ENCODE data around the gene RUNX1. TPM values are rescaled to one million over a fixed set of nuclear protein-coding genes. Genes with fewer than 3 reads are reported as not detected.

The RUNX1 gene
- total and polyA plus RNA-seq, 2 donors = 18.5 to 29.6 TPM

- Histone ChIP-seq H3K4me1 (ENCODE audit: control insufficient read depth in 2 of 2, insufficient read depth in 2 of 2, low read length in 2 of 2) (peaks cover 0 to 8% of the 10 kb centered on the region in 2 donors), H3K9me3 (ENCODE audit: control insufficient read depth in 2 of 2, insufficient read depth in 1 of 2, low read length in 1 of 2) (no peaks in the 10 kb centered on the region), H3K27me3 (ENCODE audit: control insufficient read depth in 2 of 2, insufficient read depth in 1 of 2, low read length in 1 of 2) (no peaks in the 10 kb centered on the region), H3K4me3 (ENCODE audit: low read length in 2 of 2) (no peak overlapping the region), H3K27ac (ENCODE audit: low read depth in 1 of 2, low read length in 1 of 2) (peak overlapping the region; percentile 47 to 61), H3K36me3 (ENCODE audit: control insufficient read depth in 2 of 2, insufficient read depth in 2 of 2, low read length in 1 of 2) (peaks cover 91 to 95% of the 10 kb centered on the region in 2 donors)
- DNase-seq (ENCODE audit: low read depth in 6 of 9, low spot score in 9 of 9) = no peak
- WGBS = 91% methylated on average over 16 of the region's 16 CpGs
These were observed 231.1 kb downstream of the RUNX1 start for GRCh38 chr21:34817821-34818661.

DNA sequence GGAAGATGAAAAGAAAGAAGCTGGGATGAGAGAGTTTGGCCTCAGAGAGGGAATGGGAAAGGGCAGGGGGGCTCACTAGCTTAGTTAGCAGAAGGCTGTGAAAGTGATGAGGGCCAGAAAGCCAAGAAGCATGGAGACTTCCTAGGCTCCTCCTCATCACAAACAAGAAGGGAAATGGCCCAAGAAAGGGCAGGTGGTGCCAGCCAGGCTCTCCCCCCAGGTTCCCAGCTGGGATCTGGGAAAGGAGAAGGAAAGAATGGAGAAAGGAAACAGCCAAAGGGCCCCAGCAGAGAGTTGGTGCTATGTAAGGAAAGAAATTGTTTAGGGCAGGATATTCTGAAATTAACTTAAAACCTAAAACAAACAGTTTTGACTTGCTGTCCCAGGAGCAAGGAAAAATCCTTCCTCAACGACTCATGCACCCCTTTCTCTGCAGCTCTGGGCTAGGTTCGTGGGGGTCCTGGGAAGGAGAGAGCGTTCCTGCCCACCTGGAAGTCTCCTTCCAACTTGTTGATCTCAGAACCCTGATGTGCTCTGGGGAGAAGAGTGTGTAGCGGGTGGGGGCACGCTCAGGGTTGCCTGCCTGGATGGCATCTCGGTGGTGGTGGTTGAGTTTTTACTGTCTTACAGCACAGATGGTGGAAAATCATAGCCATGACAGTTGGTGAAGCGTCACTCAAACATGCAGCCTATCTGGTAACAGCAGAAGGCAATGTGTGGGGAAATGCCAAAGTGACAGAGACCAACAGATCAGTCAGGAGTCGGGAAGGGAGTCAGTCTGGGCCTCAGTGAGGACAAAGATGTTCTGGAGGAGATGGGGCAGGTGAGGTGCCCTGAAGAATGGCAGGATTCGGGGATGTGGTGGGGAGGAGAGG lies 233.0 kb downstream of the RUNX1 start:
- H3K9me3 ChIP-seq (ENCODE audit: control insufficient read depth in 2 of 2, insufficient read depth in 1 of 2, low read length in 1 of 2) = no peaks in the 10 kb centered on the region
- H3K27me3 ChIP-seq (ENCODE audit: control insufficient read depth in 2 of 2, insufficient read depth in 1 of 2, low read length in 1 of 2) = no peaks in the 10 kb centered on the region
- H3K4me3 ChIP-seq (ENCODE audit: low read length in 2 of 2) = no peak overlapping the region
- DNase-seq (ENCODE audit: low read depth in 6 of 9, low spot score in 9 of 9) = no peak
- WGBS = 96% methylated on average over 9 of the region's 9 CpGs
- H3K4me1 ChIP-seq (ENCODE audit: control insufficient read depth in 2 of 2, insufficient read depth in 2 of 2, low read length in 2 of 2) = peaks cover 3 to 15% of the 10 kb centered on the region in 2 donors
- H3K36me3 ChIP-seq (ENCODE audit: control insufficient read depth in 2 of 2, insufficient read depth in 2 of 2, low read length in 1 of 2) = peaks cover 85 to 94% of the 10 kb centered on the region in 2 donors
- no peak overlapping the region for H3K27ac ChIP-seq (ENCODE audit: low read depth in 1 of 2, low read length in 1 of 2)

GRCh38 chr21:34814529-34814951 lies 234.6 kb downstream of the RUNX1 start:
- H3K36me3 ChIP-seq (ENCODE audit: control insufficient read depth in 2 of 2, insufficient read depth in 2 of 2, low read length in 1 of 2) = peaks cover 87 to 95% of the 10 kb centered on the region in 2 donors
- no peak overlapping the region for H3K27ac ChIP-seq (ENCODE audit: low read depth in 1 of 2, low read length in 1 of 2)
- WGBS = 96% methylated on average over 6 of the region's 6 CpGs
- no peaks in the 10 kb centered on the region for H3K27me3 ChIP-seq (ENCODE audit: control insufficient read depth in 2 of 2, insufficient read depth in 1 of 2, low read length in 1 of 2)
- no peaks in the 10 kb centered on the region for H3K9me3 ChIP-seq (ENCODE audit: control insufficient read depth in 2 of 2, insufficient read depth in 1 of 2, low read length in 1 of 2)
- peaks cover 3 to 29% of the 10 kb centered on the region in 2 donors for H3K4me1 ChIP-seq (ENCODE audit: control insufficient read depth in 2 of 2, insufficient read depth in 2 of 2, low read length in 2 of 2)
- DNase-seq (ENCODE audit: low read depth in 6 of 9, low spot score in 9 of 9) = no peak
- H3K4me3 ChIP-seq (ENCODE audit: low read length in 2 of 2) = no peak overlapping the region

DNA sequence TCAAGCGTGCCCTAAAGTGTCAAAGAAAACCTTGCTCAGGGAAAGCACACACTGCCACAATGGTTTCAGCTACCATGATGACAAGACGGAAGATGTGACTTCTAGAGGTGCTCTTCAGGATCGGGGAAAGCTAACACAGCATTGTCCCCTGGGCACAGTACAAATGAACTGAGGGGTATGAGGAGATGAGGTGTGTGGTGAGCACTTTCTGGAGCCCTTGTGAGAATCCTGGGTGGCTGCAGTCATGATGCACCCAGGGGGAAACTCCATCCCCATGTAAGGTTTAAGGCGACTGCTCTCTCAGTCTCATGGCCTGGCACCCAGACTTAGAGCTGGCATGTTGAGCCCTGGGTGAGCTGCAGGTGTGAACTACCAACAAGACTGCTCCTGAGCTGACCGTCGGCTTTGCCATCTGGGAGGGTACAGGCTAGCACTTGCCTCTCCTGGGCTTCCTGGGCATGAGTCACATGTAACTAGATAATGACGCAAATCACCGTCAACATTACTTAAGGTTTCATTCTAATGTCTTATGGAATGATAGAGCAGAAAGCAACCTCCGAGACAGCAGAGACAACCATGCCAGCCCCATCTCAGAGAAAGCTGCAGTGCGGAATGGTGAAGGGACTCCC lies 235.7 kb downstream of the RUNX1 start:
- WGBS = 95% methylated on average over 10 of the region's 10 CpGs
- H3K27me3 ChIP-seq (ENCODE audit: control insufficient read depth in 2 of 2, insufficient read depth in 1 of 2, low read length in 1 of 2) = no peaks in the 10 kb centered on the region
- no peak overlapping the region for H3K27ac ChIP-seq (ENCODE audit: low read depth in 1 of 2, low read length in 1 of 2)
- H3K4me1 ChIP-seq (ENCODE audit: control insufficient read depth in 2 of 2, insufficient read depth in 2 of 2, low read length in 2 of 2) = peaks cover 8 to 37% of the 10 kb centered on the region in 2 donors
- peaks cover 89 to 94% of the 10 kb centered on the region in 2 donors for H3K36me3 ChIP-seq (ENCODE audit: control insufficient read depth in 2 of 2, insufficient read depth in 2 of 2, low read length in 1 of 2)
- H3K9me3 ChIP-seq (ENCODE audit: control insufficient read depth in 2 of 2, insufficient read depth in 1 of 2, low read length in 1 of 2) = peaks cover 0 to 2% of the 10 kb centered on the region in 2 donors
- H3K4me3 ChIP-seq (ENCODE audit: low read length in 2 of 2) = no peak overlapping the region
- DNase-seq (ENCODE audit: low read depth in 6 of 9, low spot score in 9 of 9) = no peak

DNA sequence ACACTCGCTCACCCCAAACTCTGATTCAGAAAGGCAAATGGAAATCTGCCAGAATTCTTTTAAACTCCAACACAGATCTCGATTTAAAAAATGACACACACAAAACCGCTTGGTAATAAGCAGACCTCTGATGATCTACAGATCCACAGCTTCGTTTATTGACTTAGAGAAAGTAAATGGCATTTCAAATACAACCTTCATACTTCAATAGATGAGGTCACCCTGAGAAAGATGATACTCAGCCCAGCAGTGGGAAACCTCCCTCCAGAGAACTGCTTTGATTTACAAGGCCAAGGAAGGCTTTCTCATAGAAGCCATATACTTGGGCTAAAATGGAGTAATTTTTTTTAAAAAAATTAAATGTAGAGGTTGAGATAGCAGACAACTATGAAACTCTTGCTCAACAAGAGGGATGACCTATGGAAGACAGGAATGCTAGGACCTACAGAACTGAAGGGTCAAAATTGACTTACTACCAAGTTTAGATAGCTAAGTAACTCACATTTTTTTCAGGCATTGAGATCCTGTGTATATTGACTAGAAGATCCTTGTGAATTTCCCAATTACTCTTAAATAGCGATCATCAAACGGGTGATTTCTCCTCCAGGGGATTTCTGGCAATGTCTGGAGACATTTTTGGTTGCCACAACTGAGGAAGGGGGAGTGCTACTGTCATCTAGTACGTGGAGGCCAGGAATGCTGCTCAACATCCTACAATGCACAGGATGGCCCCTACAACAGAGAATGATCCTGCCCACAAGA lies 236.4 kb downstream of the RUNX1 start:
- H3K27ac ChIP-seq (ENCODE audit: low read depth in 1 of 2, low read length in 1 of 2) = no peak overlapping the region
- H3K27me3 ChIP-seq (ENCODE audit: control insufficient read depth in 2 of 2, insufficient read depth in 1 of 2, low read length in 1 of 2) = no peaks in the 10 kb centered on the region
- H3K4me1 ChIP-seq (ENCODE audit: control insufficient read depth in 2 of 2, insufficient read depth in 2 of 2, low read length in 2 of 2) = peaks cover 8 to 38% of the 10 kb centered on the region in 2 donors
- DNase-seq (ENCODE audit: low read depth in 6 of 9, low spot score in 9 of 9) = no peak
- H3K9me3 ChIP-seq (ENCODE audit: control insufficient read depth in 2 of 2, insufficient read depth in 1 of 2, low read length in 1 of 2) = peaks cover 0 to 8% of the 10 kb centered on the region in 2 donors
- peaks cover 90 to 94% of the 10 kb centered on the region in 2 donors for H3K36me3 ChIP-seq (ENCODE audit: control insufficient read depth in 2 of 2, insufficient read depth in 2 of 2, low read length in 1 of 2)
- H3K4me3 ChIP-seq (ENCODE audit: low read length in 2 of 2) = no peak overlapping the region
- 98% methylated on average over 7 of the region's 7 CpGs for WGBS

DNA sequence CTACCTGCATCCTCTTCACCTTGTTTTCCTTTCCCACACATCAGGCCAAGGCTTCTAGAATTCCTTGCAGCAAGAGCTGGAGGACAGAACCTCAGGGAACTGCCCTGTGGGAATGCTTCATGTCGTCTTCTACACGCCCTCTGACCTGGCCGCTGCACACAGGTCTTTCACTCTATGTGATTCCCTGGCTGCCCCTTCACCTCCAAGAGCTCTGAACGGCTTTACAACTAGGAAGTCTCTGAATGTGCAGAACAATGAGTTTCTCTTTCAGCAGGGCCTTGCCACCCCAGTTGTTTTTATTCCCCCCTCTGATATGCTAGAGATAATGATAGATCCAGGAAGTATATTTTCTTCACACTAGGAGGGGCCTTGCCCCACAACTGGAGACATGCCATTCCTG lies 237.7 kb downstream of the RUNX1 start:
- Histone ChIP-seq H3K4me1 (ENCODE audit: control insufficient read depth in 2 of 2, insufficient read depth in 2 of 2, low read length in 2 of 2) (peaks cover 8 to 38% of the 10 kb centered on the region in 2 donors), H3K9me3 (ENCODE audit: control insufficient read depth in 2 of 2, insufficient read depth in 1 of 2, low read length in 1 of 2) (peaks cover 0 to 11% of the 10 kb centered on the region in 2 donors), H3K27me3 (ENCODE audit: control insufficient read depth in 2 of 2, insufficient read depth in 1 of 2, low read length in 1 of 2) (no peaks in the 10 kb centered on the region), H3K4me3 (ENCODE audit: low read length in 2 of 2) (no peak overlapping the region), H3K27ac (ENCODE audit: low read depth in 1 of 2, low read length in 1 of 2) (no peak overlapping the region), H3K36me3 (ENCODE audit: control insufficient read depth in 2 of 2, insufficient read depth in 2 of 2, low read length in 1 of 2) (peaks cover 85 to 91% of the 10 kb centered on the region in 2 donors)
- WGBS = 96% methylated on average over 4 of the region's 4 CpGs
- DNase-seq (ENCODE audit: low read depth in 6 of 9, low spot score in 9 of 9) = no peak

DNA sequence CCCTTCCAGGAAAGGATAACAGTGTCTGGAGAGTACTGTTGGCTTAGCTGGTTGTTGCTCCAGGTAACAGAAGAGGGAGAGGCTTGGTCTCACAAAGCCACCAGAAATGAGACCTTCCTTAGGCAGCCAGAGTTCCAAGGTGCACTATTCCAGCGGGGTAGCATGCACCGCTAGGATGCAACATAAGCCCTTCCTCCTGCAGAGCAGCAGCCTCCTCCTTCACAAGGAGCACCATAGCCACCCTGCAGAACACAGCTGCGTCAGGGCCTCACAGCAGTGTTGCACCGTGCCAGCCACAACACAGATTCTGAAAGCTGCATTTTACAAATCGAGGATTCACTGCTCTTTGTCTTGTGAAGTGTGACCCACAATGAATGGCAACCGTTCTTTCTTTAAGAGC lies 238.3 kb downstream of the RUNX1 start:
- Histone ChIP-seq H3K36me3 (ENCODE audit: control insufficient read depth in 2 of 2, insufficient read depth in 2 of 2, low read length in 1 of 2) (peaks cover 79 to 86% of the 10 kb centered on the region in 2 donors), H3K4me3 (ENCODE audit: low read length in 2 of 2) (no peak overlapping the region), H3K9me3 (ENCODE audit: control insufficient read depth in 2 of 2, insufficient read depth in 1 of 2, low read length in 1 of 2) (peaks cover 0 to 11% of the 10 kb centered on the region in 2 donors), H3K27me3 (ENCODE audit: control insufficient read depth in 2 of 2, insufficient read depth in 1 of 2, low read length in 1 of 2) (no peaks in the 10 kb centered on the region), H3K4me1 (ENCODE audit: control insufficient read depth in 2 of 2, insufficient read depth in 2 of 2, low read length in 2 of 2) (peaks cover 8 to 36% of the 10 kb centered on the region in 2 donors), H3K27ac (ENCODE audit: low read depth in 1 of 2, low read length in 1 of 2) (no peak overlapping the region)
- 93% methylated on average over 6 of the region's 6 CpGs for WGBS
- no peak for DNase-seq (ENCODE audit: low read depth in 6 of 9, low spot score in 9 of 9)

DNA sequence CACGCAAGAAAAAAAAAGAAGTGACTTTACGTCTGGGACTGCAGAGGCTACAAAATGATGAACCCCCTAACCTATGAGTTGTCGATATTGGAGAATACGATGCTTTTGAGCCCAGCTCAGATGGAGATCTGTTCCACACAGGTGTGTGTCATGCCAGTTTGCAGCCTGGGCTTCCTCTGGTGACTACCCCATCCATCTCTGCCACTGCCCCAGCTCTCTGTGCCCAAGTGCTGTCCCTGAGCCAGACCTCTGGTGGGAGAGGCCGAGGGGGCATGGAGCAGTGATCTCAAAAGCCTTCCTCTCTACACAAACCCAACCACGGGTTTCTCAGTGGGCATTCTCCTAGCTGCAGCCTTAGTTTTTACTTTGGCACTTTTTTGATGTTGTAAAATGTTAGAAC lies 239.3 kb downstream of the RUNX1 start:
- H3K4me1 ChIP-seq (ENCODE audit: control insufficient read depth in 2 of 2, insufficient read depth in 2 of 2, low read length in 2 of 2) = peaks cover 8 to 35% of the 10 kb centered on the region in 2 donors
- DNase-seq (ENCODE audit: low read depth in 6 of 9, low spot score in 9 of 9) = no peak
- peaks cover 0 to 11% of the 10 kb centered on the region in 2 donors for H3K9me3 ChIP-seq (ENCODE audit: control insufficient read depth in 2 of 2, insufficient read depth in 1 of 2, low read length in 1 of 2)
- H3K36me3 ChIP-seq (ENCODE audit: control insufficient read depth in 2 of 2, insufficient read depth in 2 of 2, low read length in 1 of 2) = peaks cover 70 to 80% of the 10 kb centered on the region in 2 donors
- H3K4me3 ChIP-seq (ENCODE audit: low read length in 2 of 2) = no peak overlapping the region
- no peaks in the 10 kb centered on the region for H3K27me3 ChIP-seq (ENCODE audit: control insufficient read depth in 2 of 2, insufficient read depth in 1 of 2, low read length in 1 of 2)
- H3K27ac ChIP-seq (ENCODE audit: low read depth in 1 of 2, low read length in 1 of 2) = no peak overlapping the region
- WGBS = 98% methylated on average over 6 of the region's 6 CpGs

Data from thymus (tissue), 11 donors.